Measurements from ENCODE around the gene NLGN2. TPM values are rescaled to one million over a fixed set of nuclear protein-coding genes. Genes with fewer than 3 reads are reported as not detected.

Gene NLGN2
- total RNA-seq, 1 donor from 2014 or later: 2.1 TPM

DNA sequence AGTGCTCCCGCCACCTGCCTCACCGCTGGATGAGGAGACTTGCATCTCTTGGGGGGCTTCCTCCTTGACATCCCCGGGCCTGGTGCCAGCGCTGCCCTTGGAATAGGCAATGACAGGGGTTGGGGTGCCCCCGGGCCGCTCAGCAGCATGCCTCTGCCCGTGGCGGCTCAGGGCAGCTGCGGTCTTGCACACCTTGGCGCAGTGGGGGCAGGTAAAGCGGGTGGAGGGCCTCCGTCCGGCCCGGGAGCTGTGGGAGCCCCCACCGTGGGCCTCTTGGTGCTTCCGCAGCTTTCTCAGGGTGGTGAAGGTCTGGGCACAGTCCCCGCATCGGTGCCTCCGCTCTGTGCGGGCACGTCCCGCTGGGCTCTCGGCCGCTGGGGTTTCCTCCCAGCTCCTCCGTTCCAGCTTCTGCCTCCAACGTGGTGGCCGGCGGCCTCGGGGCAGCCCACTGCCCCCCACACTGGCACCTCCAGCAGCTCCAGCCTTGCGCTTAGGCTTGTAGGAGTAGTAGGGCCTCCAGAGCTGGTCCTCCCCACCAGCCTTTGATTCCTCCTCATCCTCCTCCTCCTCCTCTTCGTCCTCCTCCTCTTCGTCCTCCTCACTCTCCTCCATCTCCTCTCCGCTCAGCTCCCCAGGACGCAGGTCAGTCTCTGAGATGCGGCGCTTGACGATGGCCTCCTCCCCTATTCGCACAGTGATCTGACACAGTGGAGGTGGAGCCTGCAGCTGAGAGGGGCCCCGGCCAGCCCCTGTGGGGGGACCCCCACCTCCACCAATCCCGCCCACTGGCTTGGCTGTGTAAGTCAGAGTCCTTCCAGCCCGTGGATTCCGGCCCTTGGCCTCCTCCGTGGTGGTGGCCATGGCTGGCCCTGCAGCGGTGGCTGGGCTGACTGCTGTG lies 55.1 kb downstream of the NLGN2 start:
- intact Hi-C loops (cut with micrococcal nuclease): no loop called here

GRCh38 chr17:7463372-7463846 lies 55.8 kb downstream of the NLGN2 start:
- intact Hi-C loops (cut with micrococcal nuclease): no loop called here

DNA sequence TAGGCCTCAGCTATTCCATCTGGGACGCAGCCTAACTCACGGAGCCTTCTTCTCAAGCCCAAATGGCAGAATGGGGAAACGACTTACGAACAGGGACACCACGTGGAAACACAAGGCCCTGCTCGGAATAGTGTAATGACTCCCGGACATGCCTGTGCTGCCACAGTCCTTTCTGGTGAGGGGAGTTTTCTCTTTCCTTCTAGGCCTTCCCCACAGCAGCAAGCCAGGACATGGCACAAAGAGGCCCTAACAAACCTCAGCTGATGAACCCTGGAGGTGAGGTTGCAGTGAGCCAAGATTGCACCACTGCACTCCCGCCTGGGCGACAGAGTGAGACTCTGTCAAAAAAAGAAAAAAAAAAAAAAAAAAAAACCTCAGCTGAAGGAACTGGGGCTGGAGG lies 56.4 kb downstream of the NLGN2 start:
- intact Hi-C loops (cut with micrococcal nuclease): no loop called here

DNA sequence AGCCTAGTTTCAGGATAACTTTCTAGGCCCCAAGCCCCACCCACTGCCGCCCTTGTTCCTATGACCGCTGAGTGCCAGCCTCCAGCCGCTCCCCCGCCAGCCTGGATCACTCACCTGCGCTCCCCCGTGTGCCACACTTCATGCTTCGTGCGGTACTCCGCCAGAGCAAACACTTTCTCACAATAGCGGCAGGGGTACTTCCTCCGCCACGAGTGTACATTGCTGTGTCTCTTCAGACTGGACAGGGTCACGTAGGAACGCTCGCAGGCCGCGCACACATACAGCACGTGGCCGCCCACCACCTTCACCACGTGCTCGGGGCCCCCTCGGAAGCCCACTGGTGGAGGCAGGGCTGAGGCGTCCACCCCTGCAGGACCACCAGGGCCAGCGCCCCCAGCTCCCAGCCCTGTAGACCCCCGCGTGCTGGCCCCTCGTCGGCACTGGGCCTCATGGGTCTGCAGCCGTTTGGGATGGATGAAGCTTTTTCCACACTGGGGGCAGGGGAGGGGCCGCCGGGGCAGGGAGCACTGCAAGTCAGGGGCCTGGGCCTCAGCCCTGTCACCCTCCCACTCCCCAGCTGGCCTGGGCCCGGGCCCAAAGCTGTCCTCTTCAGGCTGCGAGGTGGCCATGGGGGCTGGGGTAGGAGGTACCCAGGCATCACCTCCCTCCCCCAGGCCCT lies 58.1 kb downstream of the NLGN2 start:
- intact Hi-C loops (cut with micrococcal nuclease): no loop called here

- intact Hi-C loops (cut with micrococcal nuclease): no loop called here
These were observed 58.6 kb downstream of the NLGN2 start for GRCh38 chr17:7466318-7466638.

DNA sequence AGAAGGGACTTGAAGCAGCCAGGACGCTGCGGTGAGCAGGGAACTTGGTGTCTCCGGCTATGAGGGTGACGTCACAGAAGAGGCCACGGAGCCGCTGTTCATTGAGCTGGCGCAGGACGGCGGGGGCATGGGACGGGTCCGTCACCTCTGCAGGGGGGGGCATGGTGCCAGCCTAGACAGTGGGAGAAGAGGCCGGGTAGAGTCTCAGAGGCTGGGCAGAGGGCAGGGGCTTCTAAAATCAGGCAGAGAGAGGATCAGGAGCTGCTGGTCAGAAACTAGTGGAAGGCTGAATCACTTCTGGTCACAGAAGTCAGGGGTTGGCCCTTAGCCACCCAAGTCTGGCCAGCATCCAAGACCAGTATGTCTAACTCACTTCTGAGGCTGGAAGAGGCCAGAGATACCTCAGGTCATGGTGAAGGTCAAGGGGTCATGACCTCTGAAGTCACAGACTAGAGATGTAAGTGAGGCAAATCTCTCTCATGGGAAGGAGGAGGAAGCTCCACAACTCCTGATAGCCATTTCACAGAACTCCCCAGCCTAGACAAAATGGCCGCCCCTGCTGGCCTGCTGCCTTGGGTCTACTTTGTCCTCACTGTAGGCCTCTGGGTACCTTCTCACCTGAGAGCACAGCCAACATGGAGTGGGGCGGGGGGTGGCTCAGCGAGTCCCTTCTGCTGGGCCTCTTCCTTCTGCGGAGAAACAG lies 59.1 kb downstream of the NLGN2 start:
- intact Hi-C loops (cut with micrococcal nuclease): no loop called here

DNA sequence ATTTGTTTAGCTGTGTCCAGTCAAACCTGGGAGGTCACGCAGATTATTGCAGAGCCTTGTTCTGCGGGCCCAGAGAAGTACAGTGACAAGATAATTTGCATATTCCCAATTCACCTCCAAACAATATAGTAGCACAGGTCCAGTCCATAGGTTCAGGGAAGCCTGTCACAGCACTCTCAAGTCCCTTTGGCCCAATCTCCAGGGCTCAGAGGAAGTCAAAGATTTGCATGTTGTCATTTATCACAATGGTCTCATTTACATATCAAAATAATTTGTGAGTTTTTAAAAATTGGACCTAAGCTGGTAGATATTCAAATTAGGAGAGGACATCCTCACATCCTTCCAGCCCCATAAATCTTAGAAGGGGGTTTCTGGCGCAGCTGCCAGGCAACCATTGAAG lies 59.9 kb downstream of the NLGN2 start:
- intact Hi-C loops (cut with micrococcal nuclease): no loop called here

- intact Hi-C loops (cut with micrococcal nuclease): no loop called here
These were observed 60.6 kb downstream of the NLGN2 start for GRCh38 chr17:7468290-7468689.

DNA sequence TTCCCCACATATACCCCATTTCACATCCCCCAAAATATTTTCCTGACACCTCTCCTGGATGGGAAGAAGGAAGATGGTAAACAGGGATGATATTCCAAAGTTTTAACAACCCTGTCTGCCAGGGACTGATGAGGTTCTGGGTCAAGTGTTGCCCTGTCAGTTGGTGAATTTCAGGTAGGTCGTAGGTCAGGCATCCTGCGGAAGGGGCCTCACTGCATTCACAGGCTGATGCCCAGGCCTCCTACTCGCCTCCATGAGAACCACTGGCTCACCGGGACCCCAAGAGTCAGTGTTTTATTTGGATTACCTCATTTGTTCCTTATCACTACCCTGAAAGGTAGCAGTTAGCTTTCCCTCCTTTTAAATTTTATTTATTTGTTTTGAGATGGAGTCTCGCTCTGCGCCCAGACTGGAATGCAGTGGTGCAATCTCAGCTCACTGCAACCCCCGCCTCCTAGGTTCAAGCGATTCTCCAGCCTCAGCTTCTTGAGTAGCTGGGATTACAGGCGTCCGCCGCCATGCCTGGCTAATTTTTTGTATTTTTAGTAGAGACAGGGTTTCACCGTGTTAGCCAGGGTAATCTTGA lies 61.3 kb downstream of the NLGN2 start:
- intact Hi-C loops (cut with micrococcal nuclease): no loop called here

Other genes with a start within 250 kb of the NLGN2 start
- gene ASGR1, start 228.5 kb upstream of the NLGN2 start, total RNA-seq: 1.5 and 2.5 TPM in 2 replicates
- gene DLG4, start 188.0 kb upstream of the NLGN2 start, total RNA-seq: 16.1 and 18.5 TPM in 2 replicates
- gene ACADVL, start 187.9 kb upstream of the NLGN2 start, total RNA-seq: 479 and 485 TPM in 2 replicates
- gene DVL2, start 173.3 kb upstream of the NLGN2 start, total RNA-seq: 46.8 and 46.9 TPM in 2 replicates
- 61.5 and 67.3 TPM in 2 replicates for gene PHF23, start 168.4 kb upstream of the NLGN2 start, total RNA-seq
- 287 and 288 TPM in 2 replicates for gene GABARAP, start 165.4 kb upstream of the NLGN2 start, total RNA-seq
- gene CTDNEP1, start 156.1 kb upstream of the NLGN2 start, total RNA-seq: 167 and 170 TPM in 2 replicates
- gene ELP5, start 155.6 kb upstream of the NLGN2 start, total RNA-seq: 45.0 and 50.6 TPM in 2 replicates
- 0.12 and 0.49 TPM in 2 replicates for gene CLDN7, start 145.4 kb upstream of the NLGN2 start, total RNA-seq
- gene SLC2A4, start 126.1 kb upstream of the NLGN2 start, total RNA-seq: 0.12 TPM in 1 of 2 replicates, not detected in the other
- gene YBX2, start 113.2 kb upstream of the NLGN2 start, total RNA-seq: 0.39 and 0.63 TPM in 2 replicates
- gene EIF5A, start 100.2 kb upstream of the NLGN2 start, total RNA-seq: 697 and 698 TPM in 2 replicates
- 88.7 and 90.6 TPM in 2 replicates for gene GPS2, start 92.5 kb upstream of the NLGN2 start, total RNA-seq
- gene NEURL4, start 78.5 kb upstream of the NLGN2 start, total RNA-seq: 37.2 and 37.7 TPM in 2 replicates
- gene ACAP1, start 71.3 kb upstream of the NLGN2 start, total RNA-seq: 693 and 701 TPM in 2 replicates
- gene KCTD11, start 55.7 kb upstream of the NLGN2 start, total RNA-seq: 10.2 and 10.3 TPM in 2 replicates
- gene TMEM95, start 52.7 kb upstream of the NLGN2 start, total RNA-seq: 0.17 TPM in 1 of 2 replicates, not detected in the other
- gene TNK1, start 26.8 kb upstream of the NLGN2 start, total RNA-seq: 1.1 and 1.4 TPM in 2 replicates
- gene PLSCR3, start 13.3 kb upstream of the NLGN2 start, total RNA-seq: 127 and 139 TPM in 2 replicates
- gene TMEM256, start 3.7 kb upstream of the NLGN2 start, total RNA-seq: 51.6 and 53.9 TPM in 2 replicates
- 0.22 TPM in 1 of 2 replicates, not detected in the other for gene SPEM1, start 12.5 kb downstream of the NLGN2 start, total RNA-seq
- not detected in 2 replicates for gene SPEM2, start 17.8 kb downstream of the NLGN2 start, total RNA-seq
- not detected in 2 replicates for gene SPEM3, start 21.0 kb downstream of the NLGN2 start, total RNA-seq
- 16.0 and 16.3 TPM in 2 replicates for gene TMEM102, start 27.6 kb downstream of the NLGN2 start, total RNA-seq
- 15.0 and 15.4 TPM in 2 replicates for gene FGF11, start 31.7 kb downstream of the NLGN2 start, total RNA-seq
- 12.5 and 15.4 TPM in 2 replicates for gene CHRNB1, start 37.2 kb downstream of the NLGN2 start, total RNA-seq
- gene ZBTB4, start 71.8 kb downstream of the NLGN2 start, total RNA-seq: 25.2 and 26.5 TPM in 2 replicates
- gene SLC35G6, start 73.6 kb downstream of the NLGN2 start, total RNA-seq: not detected in 2 replicates
- 208 and 222 TPM in 2 replicates for gene POLR2A, start 76.5 kb downstream of the NLGN2 start, total RNA-seq
- gene TNFSF12, start 141.2 kb downstream of the NLGN2 start, total RNA-seq: 79.9 and 96.4 TPM in 2 replicates
- gene TNFSF13, start 150.9 kb downstream of the NLGN2 start, total RNA-seq: 6.0 and 6.3 TPM in 2 replicates
- gene SENP3, start 154.1 kb downstream of the NLGN2 start, total RNA-seq: 55.0 and 58.3 TPM in 2 replicates
- 8.0 TPM in 2 replicates for gene CD68, start 171.8 kb downstream of the NLGN2 start, total RNA-seq
- gene MPDU1, start 176.0 kb downstream of the NLGN2 start, total RNA-seq: 85.1 and 88.0 TPM in 2 replicates
- 0.20 and 0.27 TPM in 2 replicates for gene SOX15, start 182.2 kb downstream of the NLGN2 start, total RNA-seq
- gene FXR2, start 207.1 kb downstream of the NLGN2 start, total RNA-seq: 32.6 and 40.1 TPM in 2 replicates
- gene SAT2, start 220.0 kb downstream of the NLGN2 start, total RNA-seq: 27.4 and 29.0 TPM in 2 replicates
- not detected in 2 replicates for gene SHBG, start 222.3 kb downstream of the NLGN2 start, total RNA-seq
- gene ATP1B2, start 243.1 kb downstream of the NLGN2 start, total RNA-seq: 0.22 and 0.37 TPM in 2 replicates